ENCODE measurements around the gene GCK.
"Not testable (repeated sequence)": the region's sequence is repeated elsewhere in the genome, so short reads cannot be mapped to it uniquely, and the experiment has no call there.

Gene GCK

DNA sequence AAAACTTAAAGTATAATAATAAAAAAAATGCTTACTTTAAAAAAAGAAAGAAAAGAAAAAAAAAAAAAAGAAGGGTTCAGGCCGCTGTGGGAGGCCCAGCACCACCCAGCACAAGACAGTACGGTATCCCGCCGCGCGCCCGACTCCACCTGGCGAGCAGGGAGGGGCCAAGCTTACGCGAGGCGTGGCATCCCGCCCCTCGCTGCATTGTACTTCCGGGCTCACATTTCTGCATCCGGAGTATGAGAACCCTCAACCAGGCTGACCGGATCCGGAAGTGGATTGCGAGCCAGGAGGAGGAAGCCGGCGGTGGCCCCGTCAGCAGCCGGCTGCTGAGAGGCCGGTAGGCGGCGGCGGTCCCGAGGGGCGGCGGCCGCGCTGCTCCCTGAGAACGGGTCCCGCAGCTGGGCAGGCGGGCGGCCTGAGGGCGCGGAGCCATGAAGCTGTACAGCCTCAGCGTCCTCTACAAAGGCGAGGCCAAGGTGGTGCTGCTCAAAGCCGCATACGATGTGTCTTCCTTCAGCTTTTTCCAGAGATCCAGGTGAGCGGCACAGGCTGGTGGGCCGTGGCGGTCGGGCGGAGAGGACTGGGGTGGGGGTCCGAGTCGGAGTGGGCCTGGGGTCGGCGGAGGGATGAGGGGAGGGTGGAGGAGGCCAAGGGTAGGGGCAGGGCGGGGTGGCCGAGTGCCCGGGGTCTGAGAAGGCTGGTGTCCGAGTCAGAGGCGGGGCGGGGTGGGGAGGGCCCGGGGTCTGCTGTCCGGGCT is 11.6 kb upstream of the GCK start, which contains the start of gene YKT6:
Gene YKT6 (plus strand): TSS at position 280 of the 763 bp plus-strand sequence. CDS start 158 bp downstream, at position 438.
- peak; percentile 93 for DNase-seq

GRCh38 chr7:44200163-44200562 is 10.9 kb upstream of the GCK start:
- DNase-seq = not testable (repeated sequence)

- DNase-seq = no peak
These were observed 8.2 kb upstream of the GCK start for GRCh38 chr7:44197474-44197873.

DNA sequence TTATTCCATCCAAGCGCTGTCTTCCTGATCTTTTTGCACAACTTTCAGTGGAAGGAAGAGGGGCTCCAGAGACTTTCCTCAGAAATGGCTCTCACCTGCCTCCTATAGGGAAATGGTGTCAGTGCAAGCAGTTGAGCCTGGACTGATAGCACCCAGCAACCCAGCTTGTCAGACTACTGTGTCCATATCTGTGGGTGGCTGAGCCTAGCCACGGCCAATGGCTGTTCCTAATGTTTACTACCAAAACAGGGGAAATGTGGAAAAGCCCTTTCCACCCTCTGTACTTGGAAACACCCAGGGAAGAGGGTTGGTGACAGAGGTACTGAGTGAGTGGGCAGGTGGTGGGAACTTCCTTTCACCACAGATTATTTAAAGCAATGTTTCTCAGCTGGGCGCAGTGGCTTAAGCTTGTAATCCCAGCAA is 7.2 kb upstream of the GCK start:
- DNase-seq = peak; percentile 68

- DNase-seq = no peak
These were observed 6.7 kb upstream of the GCK start for GRCh38 chr7:44195889-44196288.

GRCh38 chr7:44194562-44195145 is 5.4 kb upstream of the GCK start:
- no peak for DNase-seq

- no peak for DNase-seq
These were observed 4.8 kb upstream of the GCK start for GRCh38 chr7:44194069-44194468.

DNA sequence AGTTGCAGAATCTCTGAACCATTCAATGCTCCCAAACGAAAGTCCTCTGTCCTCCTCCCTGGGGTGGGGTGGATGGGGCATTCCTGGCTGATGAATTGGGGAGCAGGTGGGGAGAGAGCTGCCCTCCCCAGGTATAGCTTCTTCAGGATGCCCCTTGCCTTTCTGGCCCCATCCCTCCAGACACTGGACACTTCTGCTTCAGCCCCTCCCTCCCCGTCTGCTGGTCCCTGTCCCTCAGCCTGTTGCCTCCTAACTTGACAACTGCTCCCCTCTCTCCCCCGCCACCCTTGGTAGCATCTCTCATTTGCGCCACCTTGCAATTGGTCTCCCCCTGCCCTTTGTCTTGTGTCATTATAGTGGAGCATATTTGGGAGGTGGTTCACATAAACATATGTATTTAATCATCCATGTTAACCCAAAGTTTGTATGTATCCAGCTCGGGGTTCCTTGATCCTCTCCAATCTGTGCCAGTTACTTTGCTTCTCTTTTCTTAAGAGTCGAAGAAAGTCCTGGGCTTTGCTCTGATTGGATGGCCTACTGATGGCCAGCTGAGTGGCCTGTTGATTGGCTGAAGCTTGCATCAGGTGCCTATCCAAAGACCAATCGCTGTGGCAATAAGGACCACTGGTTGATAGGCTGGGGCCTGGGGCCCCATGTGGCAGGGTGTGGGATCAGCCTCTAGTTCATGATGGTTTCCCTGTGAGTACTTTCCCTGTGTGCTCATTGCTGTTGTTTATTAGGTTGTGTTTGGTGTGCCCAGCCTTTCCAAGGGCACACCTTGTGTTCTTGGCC is 4.0 kb upstream of the GCK start:
- DNase-seq = no peak

- DNase-seq = no peak
These were observed 1.9 kb upstream of the GCK start for GRCh38 chr7:44191171-44191570.

DNA sequence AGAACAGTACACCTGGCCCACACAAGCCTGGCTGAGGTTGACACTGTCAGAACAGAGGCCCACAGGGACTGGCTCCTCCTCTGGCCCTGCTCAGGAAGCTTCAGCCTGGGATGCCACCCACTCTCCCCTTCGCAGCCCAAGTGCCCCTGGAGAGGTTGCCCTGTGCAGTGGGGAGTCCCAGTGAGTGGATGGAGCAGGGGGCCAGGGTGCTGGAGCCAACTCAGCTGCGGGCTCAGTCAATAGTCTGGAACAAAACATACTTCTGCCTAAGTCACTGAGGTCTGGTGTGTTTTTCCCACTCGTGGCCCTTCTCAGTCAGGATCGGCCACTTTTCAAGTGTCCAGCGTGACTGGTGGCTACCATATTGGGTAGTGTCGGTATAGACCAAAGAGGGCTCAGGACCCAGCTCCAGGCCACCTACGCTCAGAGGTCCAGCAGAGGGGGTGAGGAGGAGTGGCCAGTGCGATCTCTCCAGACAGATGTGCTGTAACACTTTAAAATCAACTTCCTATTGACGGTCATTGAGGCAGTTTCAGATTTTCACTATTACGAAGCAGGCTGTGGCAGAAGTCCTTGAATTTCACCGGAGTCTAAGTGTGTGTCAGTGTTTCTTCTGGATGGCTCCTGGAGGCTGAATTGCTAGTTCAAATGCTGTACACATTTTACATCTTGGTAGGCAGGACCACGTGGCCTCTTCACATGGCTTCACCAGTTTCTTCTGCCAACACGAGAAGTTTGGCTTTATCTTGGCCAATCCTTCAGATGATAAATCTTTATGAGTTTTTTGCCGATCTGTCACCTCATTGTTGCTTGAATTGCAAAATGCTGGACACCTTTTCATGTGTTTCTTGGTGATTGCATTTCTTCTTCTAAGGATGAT is 994 bp upstream of the GCK start:
- no peak for DNase-seq

GRCh38 chr7:44188480-44189225 is 586 bp downstream of the GCK start:
- DNase-seq = no peak

GRCh38 chr7:44187636-44188416 is 1.4 kb downstream of the GCK start:
- DNase-seq = peak; percentile 36

DNA sequence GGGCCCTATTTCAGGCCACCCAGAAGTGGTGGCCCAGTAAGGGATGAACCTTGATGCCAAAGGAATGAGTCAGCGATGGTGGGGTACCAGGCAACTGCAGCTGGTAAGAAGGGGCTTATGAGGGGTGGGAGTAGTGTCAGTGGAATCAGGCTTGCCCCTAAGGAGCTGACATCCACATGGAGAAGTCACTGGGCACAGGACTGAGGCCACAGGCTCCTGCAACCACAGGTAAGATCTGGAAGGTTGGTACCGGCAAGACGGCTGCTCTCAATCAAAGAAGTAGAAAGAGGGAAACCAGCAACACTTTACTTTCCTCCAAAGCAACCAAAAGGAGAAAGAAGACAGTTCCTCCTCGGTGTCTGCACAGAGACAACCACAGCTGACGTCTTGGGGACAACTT is 2.5 kb downstream of the GCK start:
- no peak for DNase-seq

- DNase-seq = no peak
These were observed 3.5 kb downstream of the GCK start for GRCh38 chr7:44185729-44186128.

DNA sequence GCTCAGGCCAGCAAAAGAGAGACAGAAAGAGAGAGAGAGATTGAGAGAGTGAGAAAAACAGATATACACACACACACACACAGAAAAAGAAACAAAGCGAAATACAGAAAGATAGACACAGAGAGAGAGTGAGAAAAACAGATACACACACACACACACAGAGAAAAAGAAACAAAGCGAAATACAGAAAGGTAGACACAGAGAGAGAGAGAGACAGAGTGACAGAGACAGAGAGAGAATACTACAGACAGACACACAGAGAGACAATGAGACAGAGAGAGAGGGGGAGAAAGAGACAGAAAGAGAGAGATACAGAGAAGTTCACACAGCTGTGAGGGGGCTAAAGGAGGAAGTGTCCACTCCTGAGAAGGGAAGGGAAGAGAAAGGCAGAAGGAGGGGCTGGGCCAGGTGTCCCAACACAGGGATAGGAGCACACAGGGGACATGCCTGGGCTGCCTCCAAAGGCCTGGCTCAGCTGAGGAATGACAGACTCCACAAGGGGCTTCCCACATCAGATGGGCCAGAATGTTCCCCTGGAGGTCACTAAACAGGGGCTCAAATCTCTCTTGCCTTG is 4.3 kb downstream of the GCK start:
- no peak for DNase-seq

DNA sequence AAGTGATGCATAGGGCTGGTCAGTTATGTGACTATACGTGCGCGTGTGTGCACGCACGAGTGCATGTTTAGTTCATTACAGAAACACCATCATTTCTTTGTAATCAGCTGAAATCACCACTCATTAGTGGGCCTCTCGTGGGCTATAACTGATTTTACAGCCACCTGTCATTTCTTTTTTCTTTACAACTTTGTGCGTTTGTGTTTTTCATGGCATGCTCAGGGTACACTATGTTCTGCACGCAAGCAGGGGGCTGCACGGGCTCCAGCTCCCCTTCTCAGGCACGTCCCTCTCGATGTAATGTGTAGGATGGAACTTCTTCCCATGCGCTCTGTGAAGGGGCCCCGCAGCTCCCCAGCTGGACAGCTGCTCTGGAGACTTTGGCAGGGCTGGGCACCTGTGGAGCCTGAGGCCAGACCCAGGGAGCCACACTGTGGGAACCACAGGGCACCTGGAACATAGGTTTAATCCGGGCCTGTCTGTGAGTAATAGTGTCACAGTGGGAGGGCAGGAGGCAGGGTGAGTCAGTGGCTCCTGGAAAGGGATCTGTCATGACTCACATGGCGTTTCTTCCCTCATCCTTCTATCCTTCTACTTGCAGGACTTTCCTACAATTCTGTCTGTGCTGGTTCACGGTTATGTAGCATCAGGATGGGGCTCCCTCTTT is 4.9 kb downstream of the GCK start:
- peak; percentile 58 for DNase-seq

GRCh38 chr7:44183386-44183785 is 5.9 kb downstream of the GCK start:
- DNase-seq = no peak

- DNase-seq = no peak
These were observed 6.4 kb downstream of the GCK start for GRCh38 chr7:44182827-44183226.

GRCh38 chr7:44180631-44181030 is 8.6 kb downstream of the GCK start:
- DNase-seq = no peak

DNA sequence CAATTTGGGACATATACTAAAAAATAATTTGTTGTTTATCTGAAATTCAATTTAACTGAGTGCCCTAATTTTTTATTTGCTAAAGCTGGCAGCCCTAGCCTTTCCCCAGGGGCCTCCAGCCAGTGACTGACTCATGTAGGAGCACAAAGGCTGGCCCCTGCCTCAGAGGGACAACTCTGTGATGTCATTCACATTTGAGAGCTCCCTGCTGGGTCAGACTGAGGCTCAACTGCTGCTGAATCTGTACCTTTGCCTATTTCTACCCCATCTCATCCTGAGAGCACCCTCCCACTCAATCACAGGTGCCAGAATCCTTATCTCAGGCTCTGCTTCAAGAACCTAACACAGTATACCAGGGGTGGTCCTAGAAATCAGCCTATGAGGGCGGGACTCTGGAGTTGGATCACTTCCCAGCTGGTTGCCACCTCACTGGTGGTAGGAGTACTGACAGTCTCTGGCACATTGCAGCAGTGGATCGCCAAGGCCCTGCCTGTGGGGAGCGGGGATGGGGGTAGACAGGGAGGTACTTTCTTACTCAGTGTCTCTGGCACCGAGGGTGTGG is 11.6 kb downstream of the GCK start:
- DNase-seq = peak; percentile 22

Data from retina (tissue), 1 donor.